Activated CD8-positive, alpha-beta T cell treated with anti-CD3 and anti-CD28 coated beads, Interleukin-2, amount 10 ng/mL, durations not matched to agents 7 days and 5 days (primary cell): ENCODE results near the gene PCIF1. TPM values are rescaled to one million over a fixed set of nuclear protein-coding genes. Genes with fewer than 3 reads are reported as not detected.

Source experiments
- ATAC-seq: fragments of 150-1000 bp; cut with Tn5 transposase; one replicate; pipeline ENCODE4 v1.10.0; 2021; ENCODE audit warnings: moderate library complexity
- CTCF ChIA-PET: fragments of 350-600 bp; sonication (Branson Sonifier 250); formaldehyde crosslinking; loops from one replicate; lab custom pipeline; 2021; ENCODE audit warnings: antibody characterized with exemption; lab: Charles Lee
- POLR2A ChIA-PET: fragments of 350-600 bp; sonication (Branson Sonifier 250); formaldehyde crosslinking; loops from one replicate; lab custom pipeline; 2021; ENCODE audit warnings: antibody characterized with exemption; lab: Charles Lee
- DNase-seq: peaks from one replicate; pipeline ENCODE4 v3.0.0-alpha.2; 2020
- H3K27ac Mint-ChIP-seq: one replicate; pipeline ENCODE4 v1.8.0; 2021; ENCODE audit warnings: mild to moderate bottlenecking, mixed read lengths
- H3K27me3 Mint-ChIP-seq: one replicate; pipeline ENCODE4 v1.8.0; 2021; ENCODE audit warnings: low read depth, mixed read lengths
- H3K36me3 Mint-ChIP-seq: one replicate; pipeline ENCODE4 v1.8.0; 2021; ENCODE audit warnings: low read depth, mixed read lengths
- H3K4me1 Mint-ChIP-seq: one replicate; pipeline ENCODE4 v1.8.0; 2021; ENCODE audit warnings: low read depth, mixed read lengths
- H3K4me3 Mint-ChIP-seq: one replicate; pipeline ENCODE4 v1.8.0; 2021; ENCODE audit warnings: mild to moderate bottlenecking, mixed read lengths
- H3K9me3 Mint-ChIP-seq: one replicate; pipeline ENCODE4 v1.8.0; 2022; ENCODE audit warnings: mixed read lengths; ENCODE audit not compliant: insufficient read depth
- total RNA-seq, 2 experiments: library from RNA; stranded (reverse); gene quantifications; one replicate each; pipeline ENCODE4 v1.2.3, GENCODE V29; 2021

PCIF1 gene
- total RNA-seq, 2 experiments from 2014 or later: 40.3 to 41.2 TPM

DNA sequence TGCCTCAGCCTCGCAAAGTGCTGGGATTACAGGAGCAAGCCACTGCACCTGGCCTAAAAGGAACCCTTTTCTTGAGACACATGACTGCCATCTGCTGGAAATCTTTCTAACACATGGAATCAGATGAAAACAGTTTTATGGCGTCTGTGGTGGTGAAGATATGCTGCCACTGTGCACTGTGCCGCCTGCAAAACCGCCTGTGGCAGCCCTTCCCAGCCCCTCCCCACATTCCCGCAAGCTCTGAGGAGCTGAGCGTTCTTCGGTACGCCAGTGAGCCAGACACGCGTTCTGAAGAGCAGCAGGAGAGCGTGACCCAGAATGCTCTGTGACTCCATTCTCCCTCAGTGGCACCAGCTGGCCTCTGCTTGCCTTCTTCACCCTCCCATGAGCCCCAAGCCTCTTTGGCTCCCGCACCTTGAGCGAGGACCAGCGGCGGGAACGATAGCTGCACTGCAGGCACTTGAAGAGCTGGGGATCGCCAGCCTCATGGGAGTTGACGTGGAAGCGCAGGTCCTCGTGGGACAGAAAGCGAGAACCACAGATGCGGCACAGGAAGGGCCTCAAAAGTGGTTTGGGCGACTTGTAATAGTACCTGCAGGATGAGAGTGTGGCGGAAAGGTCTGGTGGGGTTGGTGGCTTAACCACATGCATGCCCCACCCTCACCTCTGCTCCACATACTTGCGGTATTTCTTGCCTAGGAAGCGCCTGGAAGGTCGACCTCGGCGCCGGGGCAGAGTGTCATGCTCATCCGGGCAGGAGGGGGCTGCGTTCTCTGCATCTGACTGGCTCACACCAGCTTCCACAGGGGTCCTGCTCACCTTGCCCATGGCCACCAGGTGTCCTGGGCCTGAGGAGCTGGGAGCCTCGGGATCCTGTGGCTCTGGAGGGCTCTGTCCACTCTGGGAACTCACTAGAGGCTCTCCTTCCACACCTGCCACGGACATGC lies 28.8 kb downstream of the PCIF1 start:
- Mint-ChIP-seq H3K4me3 (no peak overlapping the region), H3K27ac (no peak overlapping the region), H3K27me3 (no peaks in the 10 kb centered on the region), H3K4me1 (peaks cover 5% of the 10 kb centered on the region), H3K9me3 (no peaks in the 10 kb centered on the region), H3K36me3 (peaks cover 67% of the 10 kb centered on the region)
- ChIA-PET POLR2A (interaction anchor here (0.6 kb wide), 1 partner anchor 8 kb away, joined by 5 read pairs; no protein-coding TSS in a partner anchor), CTCF (interaction anchor here (0.6 to 6.5 kb wide), 9 partner anchors 7 to 164 kb away, joined by 3 to 74 read pairs (median 8); partner anchors contain the start of gene PCIF1)
- DNase-seq (no peak), ATAC-seq (no peak)

GRCh38 chr20:45964006-45964400 lies 29.5 kb downstream of the PCIF1 start:
- Mint-ChIP-seq H3K9me3 (no peaks in the 10 kb centered on the region), H3K4me1 (peaks cover 5% of the 10 kb centered on the region), H3K4me3 (no peak overlapping the region), H3K27me3 (no peaks in the 10 kb centered on the region), H3K36me3 (peaks cover 63% of the 10 kb centered on the region), H3K27ac (no peak overlapping the region)
- no peak for DNase-seq
- ChIA-PET CTCF (interaction anchor here (0.7 to 3.6 kb wide), 6 partner anchors 10 to 165 kb away, joined by 3 to 22 read pairs (median 8); partner anchors contain the start of gene PCIF1), POLR2A (no interaction called here)
- ATAC-seq: no peak

GRCh38 chr20:45965169-45966002 lies 30.9 kb downstream of the PCIF1 start:
- no peaks in the 10 kb centered on the region for H3K27me3 Mint-ChIP-seq
- peaks cover 18% of the 10 kb centered on the region for H3K4me1 Mint-ChIP-seq
- no peak overlapping the region for H3K4me3 Mint-ChIP-seq
- ATAC-seq (no peak), DNase-seq (no peak)
- CTCF ChIA-PET: interaction anchor here (3.1 to 3.6 kb wide), 2 partner anchors 31 to 166 kb away, joined by 13 to 22 read pairs; partner anchors contain the start of gene PCIF1
- H3K36me3 Mint-ChIP-seq: peaks cover 58% of the 10 kb centered on the region
- H3K9me3 Mint-ChIP-seq: no peaks in the 10 kb centered on the region
- POLR2A ChIA-PET: interaction anchor here (0.6 to 0.8 kb wide), 2 partner anchors 16 to 18 kb away, joined by 4 read pairs; no protein-coding TSS in a partner anchor
- H3K27ac Mint-ChIP-seq: peak overlapping the region; percentile 70

DNA sequence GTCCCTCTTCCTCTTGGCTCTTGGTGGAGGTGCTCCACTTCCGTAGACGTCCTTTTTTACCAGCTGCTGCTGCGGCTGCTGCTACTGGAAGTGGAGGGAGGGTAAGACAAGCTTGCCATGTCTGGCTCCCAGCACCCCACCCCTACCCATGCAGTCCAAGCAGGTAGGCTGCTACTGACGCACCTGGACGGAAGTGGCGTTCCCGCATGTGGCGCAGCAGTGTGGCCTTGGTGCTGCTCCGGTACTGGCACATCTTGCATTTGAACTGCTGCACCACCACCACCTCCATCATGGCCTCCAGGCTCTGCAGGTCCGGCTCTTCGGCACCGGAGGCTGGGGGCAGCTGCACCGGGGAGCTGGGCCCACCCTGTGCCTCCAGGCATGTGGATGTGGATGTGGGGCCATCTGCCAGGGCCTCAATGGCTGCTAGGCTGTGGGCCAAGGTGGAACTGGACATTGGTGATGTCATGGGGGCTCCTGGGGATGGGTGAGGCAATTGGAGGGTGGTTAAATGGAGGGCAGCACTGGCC lies 33.1 kb downstream of the PCIF1 start:
- Mint-ChIP-seq H3K36me3 (peaks cover 52% of the 10 kb centered on the region), H3K4me3 (no peak overlapping the region), H3K27me3 (no peaks in the 10 kb centered on the region), H3K9me3 (no peaks in the 10 kb centered on the region), H3K27ac (no peak overlapping the region), H3K4me1 (peaks cover 25% of the 10 kb centered on the region)
- ChIA-PET POLR2A (no interaction called here), CTCF (interaction anchor here (1.1 to 7.7 kb wide), 4 partner anchors 20 to 167 kb away, joined by 3 to 98 read pairs (median 59); no protein-coding TSS in a partner anchor)
- no peak for DNase-seq
- no peak for ATAC-seq

- POLR2A ChIA-PET: interaction anchor here (1.0 kb wide), 1 partner anchor 112 kb away, joined by 3 read pairs; no protein-coding TSS in a partner anchor
- no peak overlapping the region for H3K27ac Mint-ChIP-seq
These were observed 33.7 kb downstream of the PCIF1 start for GRCh38 chr20:45968081-45968671.

DNA sequence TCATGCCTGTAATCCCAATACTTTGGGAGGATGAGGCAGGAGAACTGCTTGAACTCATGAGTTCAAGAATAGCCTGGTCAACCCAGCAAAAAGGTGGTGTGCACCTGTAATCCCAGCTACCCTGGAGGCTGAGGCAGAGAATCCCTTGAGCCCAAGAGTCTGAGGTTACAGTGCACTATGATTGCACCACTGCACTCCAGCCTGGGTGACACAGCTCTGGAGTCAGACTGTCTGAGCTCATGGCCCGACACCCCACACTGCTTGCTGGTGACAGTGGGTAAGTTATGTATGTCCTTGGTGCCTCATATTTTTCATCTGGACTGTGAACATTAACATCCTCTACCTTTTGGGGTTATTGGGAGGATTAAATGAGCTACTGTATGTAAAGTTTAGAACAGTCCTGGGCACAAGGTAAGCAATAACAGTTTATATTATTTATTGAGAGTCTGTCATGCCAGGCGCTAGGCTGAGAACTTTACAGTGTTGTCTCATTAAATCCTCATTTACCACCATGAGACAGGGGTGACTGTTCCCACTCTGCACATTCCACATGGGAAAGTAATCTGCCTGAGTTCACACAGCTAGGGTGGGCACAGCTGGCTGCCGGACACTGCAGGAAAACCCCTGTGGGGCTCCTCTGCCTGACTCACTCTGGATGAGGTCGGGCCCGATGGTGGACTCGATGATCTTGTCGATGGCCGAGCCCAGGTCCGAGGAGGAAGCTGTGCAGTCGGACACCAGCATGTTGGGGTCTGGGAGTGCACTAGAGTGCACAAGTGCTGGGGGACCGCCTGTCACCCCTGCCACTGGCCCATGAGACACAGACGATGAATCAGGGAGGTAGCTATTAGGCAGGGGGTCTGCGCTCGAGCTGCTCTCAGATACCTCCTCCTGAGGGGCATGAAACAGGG lies 34.6 kb downstream of the PCIF1 start:
- Mint-ChIP-seq H3K4me3 (no peak overlapping the region), H3K36me3 (peaks cover 42% of the 10 kb centered on the region), H3K27me3 (no peaks in the 10 kb centered on the region), H3K9me3 (no peaks in the 10 kb centered on the region), H3K4me1 (peaks cover 24% of the 10 kb centered on the region), H3K27ac (no peak overlapping the region)
- ChIA-PET CTCF (interaction anchor here (0.7 to 7.7 kb wide), 47 partner anchors 9 to 890 kb away, joined by 3 to 98 read pairs (median 6); partner anchors contain the start of genes CTSA, MMP9, PCIF1 and SNX21), POLR2A (interaction anchor here (1.0 to 5.2 kb wide), 5 partner anchors 16 to 177 kb away, joined by 3 to 52 read pairs (median 7); partner anchors contain the start of genes DNTTIP1, PCIF1, UBE2C and WFDC3)
- no peak for ATAC-seq
- DNase-seq: no peak

More at GRCh38 chr20:45968081-45968671, 33.7 kb downstream of the PCIF1 start:
- Mint-ChIP-seq H3K4me3 (no peak overlapping the region), H3K27me3 (no peaks in the 10 kb centered on the region), H3K36me3 (peaks cover 49% of the 10 kb centered on the region), H3K4me1 (peaks cover 26% of the 10 kb centered on the region), H3K9me3 (no peaks in the 10 kb centered on the region)
- no peak for DNase-seq
- no peak for ATAC-seq
- CTCF ChIA-PET: interaction anchor here (1.1 to 7.7 kb wide), 10 partner anchors 8 to 649 kb away, joined by 3 to 98 read pairs (median 34); partner anchors contain the start of gene PCIF1

GRCh38 chr20:45969712-45970634 lies 35.5 kb downstream of the PCIF1 start:
- peak overlapping the region; percentile 100 for H3K27ac Mint-ChIP-seq
- peak overlapping the region; percentile 92 for H3K4me3 Mint-ChIP-seq
- DNase-seq: peak; percentile 54
- H3K36me3 Mint-ChIP-seq: peaks cover 37% of the 10 kb centered on the region
- no peak for ATAC-seq
- peaks cover 23% of the 10 kb centered on the region for H3K4me1 Mint-ChIP-seq
- POLR2A ChIA-PET: interaction anchor here (0.5 to 5.2 kb wide), 12 partner anchors 8 to 590 kb away, joined by 3 to 52 read pairs (median 4); partner anchors contain the start of genes DNTTIP1, PCIF1, UBE2C and WFDC3
- H3K9me3 Mint-ChIP-seq: no peaks in the 10 kb centered on the region
- CTCF ChIA-PET: interaction anchor here (0.6 to 7.7 kb wide), 58 partner anchors 9 to 891 kb away, joined by 3 to 98 read pairs (median 6); partner anchors contain the start of genes CTSA, DNTTIP1, MMP9 and PCIF1
- H3K27me3 Mint-ChIP-seq: no peaks in the 10 kb centered on the region

DNA sequence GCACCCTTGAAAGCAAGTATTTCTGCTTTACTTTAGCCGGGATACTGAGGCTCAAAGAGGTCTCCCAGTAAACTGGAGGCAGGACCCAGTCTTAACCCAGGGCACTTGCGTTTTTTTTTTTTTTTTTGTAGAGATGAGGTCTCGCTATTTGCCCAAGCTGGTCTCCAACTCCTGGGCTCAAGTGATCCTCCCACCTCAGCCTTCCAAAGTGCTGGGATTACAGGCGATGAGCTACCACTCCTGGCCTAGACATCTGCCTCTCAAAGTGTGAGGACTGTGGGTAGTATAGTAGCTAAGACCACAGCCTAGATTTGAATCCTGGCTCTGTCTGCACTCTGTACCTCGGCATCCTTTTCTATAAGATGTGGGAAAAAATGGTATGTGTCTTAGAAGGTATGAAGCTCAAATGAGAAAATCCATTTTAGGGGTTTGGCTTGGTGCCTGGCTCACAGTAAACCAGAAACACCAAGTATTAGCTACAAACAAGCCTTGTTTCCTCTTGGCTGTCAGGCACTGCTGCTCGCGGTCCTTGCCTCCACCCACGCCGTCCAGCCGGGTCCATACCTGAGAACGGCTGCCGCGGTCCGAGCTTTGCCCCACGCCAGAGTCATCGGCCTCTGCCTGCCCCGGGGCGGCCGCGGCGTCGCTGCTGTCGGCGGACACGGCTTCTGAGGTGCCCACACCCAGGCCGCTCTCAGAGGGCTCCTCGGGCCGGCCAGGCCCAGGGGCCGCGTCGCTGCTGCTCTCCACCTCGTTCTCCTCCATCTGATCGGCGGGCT lies 36.4 kb downstream of the PCIF1 start:
- CTCF ChIA-PET: interaction anchor here (0.6 to 7.7 kb wide), 45 partner anchors 8 to 650 kb away, joined by 3 to 98 read pairs (median 7); partner anchors contain the start of genes CTSA, DNTTIP1, MMP9 and PCIF1
- peaks cover 31% of the 10 kb centered on the region for H3K36me3 Mint-ChIP-seq
- peak overlapping the region; percentile 100 for H3K27ac Mint-ChIP-seq
- peaks cover 23% of the 10 kb centered on the region for H3K4me1 Mint-ChIP-seq
- peak; percentile 39 for DNase-seq
- H3K9me3 Mint-ChIP-seq: no peaks in the 10 kb centered on the region
- POLR2A ChIA-PET: interaction anchor here (0.5 to 5.2 kb wide), 15 partner anchors 8 to 591 kb away, joined by 3 to 52 read pairs (median 4); partner anchors contain the start of genes DNTTIP1, PCIF1, UBE2C and WFDC3
- H3K4me3 Mint-ChIP-seq: peak overlapping the region; percentile 92
- ATAC-seq: peak; percentile 5
- no peaks in the 10 kb centered on the region for H3K27me3 Mint-ChIP-seq
